ENCODE data around the gene DEPDC1B.

DEPDC1B gene

GRCh38 chr5:60724126-60724525 lies 24.2 kb upstream of the DEPDC1B start:
- no peak for ATAC-seq
- no peak for TF ChIP-seq TCF4 (CRISPR knock-in tag; IDR thresholded peaks at IDR 0.05; ENCODE audit: borderline replicate concordance)
- TF ChIP-seq POU6F1 (CRISPR knock-in tag; IDR thresholded peaks at IDR 0.05; ENCODE audit: borderline replicate concordance, low read depth) = no peak
- no peak for TF ChIP-seq CSDC2 (CRISPR knock-in tag; IDR thresholded peaks at IDR 0.05)
- no peak for TF ChIP-seq ZNF565 (CRISPR knock-in tag; conservative IDR thresholded peaks at IDR 0.05; ENCODE audit: low read depth)
- no peak for TF ChIP-seq ZC3H10 (CRISPR knock-in tag; IDR thresholded peaks at IDR 0.05)
- TF ChIP-seq ESRRG (CRISPR knock-in tag; IDR thresholded peaks at IDR 0.05) = no peak
- TF ChIP-seq TSHZ2 (CRISPR knock-in tag; IDR thresholded peaks at IDR 0.05) = no peak
- TF ChIP-seq ZNF8 (CRISPR knock-in tag; IDR thresholded peaks at IDR 0.05) = no peak
- TF ChIP-seq ARNTL (CRISPR knock-in tag; IDR thresholded peaks at IDR 0.05; ENCODE audit: borderline replicate concordance, low read depth) = no peak
- no peak for TF ChIP-seq ZFP30 (CRISPR knock-in tag; IDR thresholded peaks at IDR 0.05)
- no peak for TF ChIP-seq OSR1 (CRISPR knock-in tag; IDR thresholded peaks at IDR 0.05)
- no peak for TF ChIP-seq TOX (CRISPR knock-in tag; IDR thresholded peaks at IDR 0.05; ENCODE audit: borderline replicate concordance)
- TF ChIP-seq ISL1 (CRISPR knock-in tag; IDR thresholded peaks at IDR 0.05) = no peak
- no peak for TF ChIP-seq CREB5 (CRISPR knock-in tag; IDR thresholded peaks at IDR 0.05; ENCODE audit: low read depth)
- no peak for TF ChIP-seq ZNF70 (CRISPR knock-in tag; IDR thresholded peaks at IDR 0.05)
- TF ChIP-seq SNAI2 (CRISPR knock-in tag; IDR thresholded peaks at IDR 0.05) = no peak

GRCh38 chr5:60722416-60722815 lies 22.4 kb upstream of the DEPDC1B start:
- no peak for TF ChIP-seq ZFP3 (CRISPR knock-in tag; IDR thresholded peaks at IDR 0.05)
- no peak for TF ChIP-seq ZC3H10 (CRISPR knock-in tag; IDR thresholded peaks at IDR 0.05)
- TF ChIP-seq TSHZ2 (CRISPR knock-in tag; IDR thresholded peaks at IDR 0.05) = no peak
- no peak for TF ChIP-seq ZNF8 (CRISPR knock-in tag; IDR thresholded peaks at IDR 0.05)
- TF ChIP-seq TOX (CRISPR knock-in tag; IDR thresholded peaks at IDR 0.05; ENCODE audit: borderline replicate concordance) = no peak
- TF ChIP-seq ZNF70 (CRISPR knock-in tag; IDR thresholded peaks at IDR 0.05) = no peak
- TF ChIP-seq ESRRG (CRISPR knock-in tag; IDR thresholded peaks at IDR 0.05) = no peak
- no peak for TF ChIP-seq ARNTL (CRISPR knock-in tag; IDR thresholded peaks at IDR 0.05; ENCODE audit: borderline replicate concordance, low read depth)
- no peak for TF ChIP-seq PATZ1 (CRISPR knock-in tag; IDR thresholded peaks at IDR 0.05; ENCODE audit: borderline replicate concordance)
- no peak for TF ChIP-seq POU6F1 (CRISPR knock-in tag; IDR thresholded peaks at IDR 0.05; ENCODE audit: borderline replicate concordance, low read depth)
- TF ChIP-seq ISL1 (CRISPR knock-in tag; IDR thresholded peaks at IDR 0.05) = no peak
- no peak for TF ChIP-seq ZFP30 (CRISPR knock-in tag; IDR thresholded peaks at IDR 0.05)
- TF ChIP-seq CSRNP3 (CRISPR knock-in tag; IDR thresholded peaks at IDR 0.05) = no peak
- TF ChIP-seq PPARA (CRISPR knock-in tag; IDR thresholded peaks at IDR 0.05; ENCODE audit: borderline replicate concordance) = no peak
- no peak for ATAC-seq

All from SK-N-SH treated with all-trans-retinoic acid at 6 μM for 48 hours (cell line).